H1 (cell line): ENCODE data around the gene GMPPA. TPM values are rescaled to one million over a fixed set of nuclear protein-coding genes. Genes with fewer than 3 reads are reported as not detected.

ENCODE experiments used
- CTCF ChIA-PET: fragments of 300-600 bp; sonication (Branson Sonifier 250); formaldehyde crosslinking; loops from one replicate; lab custom pipeline; 2021; ENCODE audit not compliant: partially characterized antibody; lab: Charles Lee
- POLR2A ChIA-PET: fragments of 300-600 bp; sonication (Branson Sonifier 250); formaldehyde crosslinking; loops from one replicate; lab custom pipeline; 2021; ENCODE audit warnings: inconsistent platforms; ENCODE audit not compliant: partially characterized antibody; lab: Charles Lee
- DNase-seq, 2 experiments: peaks; one replicate each; pipeline versions ENCODE4 v3.0.0 to v3.0.0-alpha.2; 2010 to 2022; ENCODE audit warnings: low spot score in 2 of 2, low read depth in 1 of 2, mixed read lengths in 1 of 2
- FAIRE-seq: peaks from 2 replicates; lab custom pipeline; 2011; peaks lifted over from hg19 to GRCh38; lab: Jason Lieb, UNC
- H2AFZ ChIP-seq: 2 replicates; pipeline ENCODE4 v1.8.1; 2012; ENCODE audit warnings: low read length, inconsistent platforms
- H2AK5ac ChIP-seq: 2 replicates; pipeline ENCODE4 v1.6.1; 2013; ENCODE audit warnings: low read depth, low read length
- H2BK120ac ChIP-seq: replicated peaks from 2 replicates; pipeline ENCODE3; 2013; ENCODE audit warnings: low read depth, low read length, inconsistent platforms
- H2BK12ac ChIP-seq: 2 replicates; pipeline ENCODE4 v1.6.1; 2013; ENCODE audit warnings: low read depth, low read length
- H2BK15ac ChIP-seq: 2 replicates; pipeline ENCODE4 v1.6.1; 2013; ENCODE audit warnings: low read length
- H2BK20ac ChIP-seq: 2 replicates; pipeline ENCODE4 v1.6.1; 2013; ENCODE audit warnings: low read length
- H2BK5ac ChIP-seq: 2 replicates; pipeline ENCODE4 v1.6.1; 2013; ENCODE audit warnings: low read depth, low read length
- H3K14ac ChIP-seq: 2 replicates; pipeline ENCODE4 v1.6.1; 2013; ENCODE audit warnings: inconsistent platforms; ENCODE audit not compliant: insufficient read length
- H3K18ac ChIP-seq: 2 replicates; pipeline ENCODE4 v1.6.1; 2013; ENCODE audit warnings: low read length; ENCODE audit errors: extremely low read depth
- H3K23ac ChIP-seq: 2 replicates; pipeline ENCODE4 v1.6.1; 2013; ENCODE audit warnings: inconsistent platforms; ENCODE audit not compliant: insufficient read length
- H3K23me2 ChIP-seq: 2 replicates; pipeline ENCODE4 v1.6.1; 2013; ENCODE audit warnings: low read depth, low read length
- H3K27ac ChIP-seq: 2 replicates; pipeline ENCODE4 v1.6.1; 2011; ENCODE audit warnings: low read depth, low read length, inconsistent platforms
- H3K27me3 ChIP-seq, 4 experiments: replicated peaks in 1 of 4; 1 replicate in 1 of 4; 2 replicates in 3 of 4; pipeline versions ENCODE4 v1.6.1 to v1.8.1; 2011 to 2013; ENCODE audit warnings: low read length in 3 of 4, mild to moderate bottlenecking in 3 of 4, inconsistent platforms in 2 of 4, mixed read lengths in 2 of 4, moderate library complexity in 1 of 4; ENCODE audit not compliant: control insufficient read depth in 3 of 4, insufficient read depth in 3 of 4; ENCODE audit errors: extremely low read depth in 1 of 4
- H3K36me3 ChIP-seq, 4 experiments: 2 replicates each; pipeline versions ENCODE4 v1.6.1 to v1.8.1; 2011 to 2013; ENCODE audit warnings: mild to moderate bottlenecking in 4 of 4, low read length in 3 of 4, moderate library complexity in 2 of 4, control low read depth in 1 of 4, inconsistent platforms in 1 of 4; ENCODE audit not compliant: insufficient read depth in 4 of 4, control insufficient read depth in 2 of 4
- H3K4ac ChIP-seq: replicated peaks from 2 replicates; pipeline ENCODE3; 2013; ENCODE audit warnings: low read length, low read depth, mixed read lengths, inconsistent platforms; ENCODE audit not compliant: insufficient read length
- H3K4me1 ChIP-seq, 4 experiments: replicated peaks in 1 of 4; 1 replicate in 1 of 4; 2 replicates in 3 of 4; pipeline versions ENCODE4 v1.6.1 to v1.8.1; 2011 to 2013; ENCODE audit warnings: low read length in 3 of 4, inconsistent platforms in 2 of 4, mixed read lengths in 1 of 4; ENCODE audit not compliant: insufficient read depth in 4 of 4, control insufficient read depth in 3 of 4
- H3K4me2 ChIP-seq, 2 experiments: 2 replicates each; pipeline versions ENCODE4 v1.6.1 to v1.8.1; 2011 to 2013; ENCODE audit warnings: low read depth in 2 of 2, low read length in 2 of 2, control low read depth in 1 of 2, inconsistent platforms in 1 of 2, mild to moderate bottlenecking in 1 of 2; ENCODE audit not compliant: insufficient read depth in 1 of 2
- H3K4me3 ChIP-seq, 4 experiments: fragments of 200-600, 300-600 bp in 1 of 4; sonication (generic), shearing (Covaris generic), sonication (Bioruptor Twin) in 1 of 4; 2 replicates each; pipeline versions ENCODE4 v1.5.1 to v1.8.1; 2011 to 2016; ENCODE audit warnings: low read length in 4 of 4, low read depth in 3 of 4, control low read depth in 2 of 4, inconsistent platforms in 2 of 4, mild to moderate bottlenecking in 2 of 4, mixed read lengths in 1 of 4, moderate library complexity in 1 of 4; ENCODE audit not compliant: insufficient read depth in 2 of 4; ENCODE audit errors: extremely low read depth in 1 of 4
- H3K56ac ChIP-seq: replicated peaks from 2 replicates; pipeline ENCODE3; 2013; ENCODE audit warnings: low read depth, mild to moderate bottlenecking, mixed read lengths, low read length, inconsistent platforms; ENCODE audit not compliant: insufficient read length
- H3K79me1 ChIP-seq: 2 replicates; pipeline ENCODE4 v1.6.1; 2013; ENCODE audit warnings: low read depth, low read length, control low read depth
- H3K79me2 ChIP-seq, 2 experiments: 2 replicates each; pipeline versions ENCODE4 v1.6.1 to v1.8.1; 2012 to 2013; ENCODE audit warnings: low read length in 2 of 2, mild to moderate bottlenecking in 2 of 2, inconsistent platforms in 1 of 2; ENCODE audit not compliant: insufficient read depth in 2 of 2, control insufficient read depth in 1 of 2
- H3K9ac ChIP-seq, 4 experiments: replicated peaks in 1 of 4; 1 replicate in 1 of 4; 2 replicates in 3 of 4; pipeline versions ENCODE4 v1.6.1 to v1.8.1; 2011 to 2013; ENCODE audit warnings: low read depth in 3 of 4, low read length in 3 of 4, control low read depth in 2 of 4, mild to moderate bottlenecking in 2 of 4, moderate library complexity in 2 of 4, inconsistent platforms in 1 of 4; ENCODE audit errors: extremely low read depth in 1 of 4
- H3K9me3 ChIP-seq, 2 experiments: 2 replicates each; pipeline versions ENCODE4 v1.6.1 to v1.8.1; 2012 to 2013; ENCODE audit warnings: mild to moderate bottlenecking in 2 of 2, moderate library complexity in 2 of 2, control low read depth in 1 of 2, inconsistent platforms in 1 of 2, low read depth in 1 of 2, low read length in 1 of 2, mixed read lengths in 1 of 2; ENCODE audit not compliant: insufficient read depth in 2 of 2
- H4K20me1 ChIP-seq, 2 experiments: replicated peaks in 1 of 2; 2 replicates each; pipeline versions ENCODE3 to v1.8.1; 2011 to 2013; ENCODE audit warnings: inconsistent platforms in 2 of 2, low read length in 2 of 2, mild to moderate bottlenecking in 1 of 2; ENCODE audit not compliant: insufficient read depth in 2 of 2, control insufficient read depth in 1 of 2
- H4K5ac ChIP-seq: 2 replicates; pipeline ENCODE4 v1.6.1; 2013; ENCODE audit warnings: low read length, low read depth, mixed read lengths, inconsistent platforms; ENCODE audit not compliant: insufficient read length
- H4K8ac ChIP-seq: 2 replicates; pipeline ENCODE4 v1.8.0; 2013; ENCODE audit warnings: mild to moderate bottlenecking, moderate library complexity, low read length, inconsistent platforms; ENCODE audit not compliant: insufficient read depth; ENCODE audit errors: extremely low read depth
- H4K91ac ChIP-seq: replicated peaks from 2 replicates; pipeline ENCODE3; 2013; ENCODE audit warnings: low read length, mixed read lengths, inconsistent platforms; ENCODE audit not compliant: insufficient read length
- ASH2L ChIP-seq: fragments of 200-600, 300-600 bp; sonication (generic); IDR thresholded peaks from one replicate; pipeline ENCODE4 v1.7.1; 2017; ENCODE audit warnings: low read length
- EZH2 ChIP-seq: fragments of 200-600 bp; sonication (generic); IDR thresholded peaks from 2 replicates; pipeline ENCODE4 v1.7.1; 2012; ENCODE audit warnings: low read depth, mild to moderate bottlenecking, moderate library complexity, low read length, inconsistent platforms; ENCODE audit not compliant: severe bottlenecking
- GABPA ChIP-seq: IDR thresholded peaks from 2 replicates; pipeline ENCODE4 v1.6.1; 2011; ENCODE audit warnings: mild to moderate bottlenecking, low read length, moderate library complexity, borderline replicate concordance; ENCODE audit not compliant: insufficient read depth
- GTF2F1 ChIP-seq: IDR thresholded peaks from 2 replicates; pipeline ENCODE4 v1.6.1; 2012; ENCODE audit warnings: low read depth, low read length, improper control_type of control experiment, borderline replicate concordance
- JUN ChIP-seq: IDR thresholded peaks from 2 replicates; pipeline ENCODE4 v1.6.1; 2011; ENCODE audit warnings: low read depth, mild to moderate bottlenecking, improper control_type of control experiment, low read length
- NRF1 ChIP-seq: IDR thresholded peaks from 2 replicates; pipeline ENCODE4 v1.6.1; 2011; ENCODE audit warnings: mild to moderate bottlenecking, low read depth, low read length, improper control_type of control experiment
- RBBP5 ChIP-seq: IDR thresholded peaks from 2 replicates; pipeline ENCODE4 v1.7.1; 2012; ENCODE audit warnings: low read depth, mild to moderate bottlenecking, inconsistent platforms, low read length, moderate library complexity, borderline replicate concordance
- RXRA ChIP-seq: IDR thresholded peaks from 2 replicates; pipeline ENCODE4 v1.6.1; 2011; ENCODE audit warnings: low read depth, mild to moderate bottlenecking, low read length, moderate library complexity; ENCODE audit not compliant: insufficient read depth
- SAP30 ChIP-seq: fragments of 300-600 bp; sonication (generic); IDR thresholded peaks from 2 replicates; pipeline ENCODE4 v1.7.1; 2012; ENCODE audit warnings: low read length, moderate library complexity, mild to moderate bottlenecking, inconsistent platforms; ENCODE audit not compliant: insufficient read depth, insufficient replicate concordance
- SIN3A ChIP-seq, 2 experiments: IDR thresholded peaks in 1 of 2; conservative IDR thresholded peaks in 1 of 2; 2 replicates each; pipeline ENCODE4 v1.6.1; 2011 to 2012; ENCODE audit warnings: low read length in 2 of 2, improper control_type of control experiment in 1 of 2, low read depth in 1 of 2, mild to moderate bottlenecking in 1 of 2
- WGBS, 2 experiments: shearing (Covaris generic) in 1 of 2; methylation state at CpG; one replicate each; pipeline versions ENCODE4 v1.1.6 to v1.1.7; 2013 to 2015; ENCODE audit warnings: low lambda C conversion rate in 2 of 2, mixed read lengths in 2 of 2, inconsistent platforms in 1 of 2, low coverage in 1 of 2, missing lambda C conversion rate in 1 of 2; ENCODE audit not compliant: insufficient replicate concordance in 2 of 2, insufficient coverage in 1 of 2, insufficient read length in 1 of 2; ENCODE audit errors: extremely low coverage in 1 of 2, missing lambda C conversion rate in 1 of 2; 5-methylcytosine and 5-hydroxymethylcytosine counted together
- polyA plus RNA-seq, 7 experiments: library from polyadenylated mRNA; depleted of rRNA in 3 of 7; stranded (reverse) in 5 of 7; unstranded in 2 of 7; fragments of >200 nt in 5 of 7; fragments of 200-250 nt in 2 of 7; gene quantifications; 1 replicate in 5 of 7; 2 replicates in 1 of 7; 4 replicates in 1 of 7; pipeline versions ENCODE4 v1.2.1 to v1.2.3, GENCODE V29; 2011 to 2013; ENCODE audit warnings: missing spikeins in 2 of 7, mixed read lengths in 2 of 7
- total RNA-seq: library from RNA; stranded (reverse); fragmentation: NEBNext Ultra II Directional; extraction: Animal tissue kit (Norgen Biotek cat#: 25700); gene quantifications from 2 replicates; pipeline ENCODE4 v1.2.1, GENCODE V29; 2021

GMPPA gene
- total and polyA plus RNA-seq, 2 of the 8 experiments (the other 6 are each of a cell fraction or from before 2014, with no cell fraction given) = 34.3 to 98.8 TPM

DNA sequence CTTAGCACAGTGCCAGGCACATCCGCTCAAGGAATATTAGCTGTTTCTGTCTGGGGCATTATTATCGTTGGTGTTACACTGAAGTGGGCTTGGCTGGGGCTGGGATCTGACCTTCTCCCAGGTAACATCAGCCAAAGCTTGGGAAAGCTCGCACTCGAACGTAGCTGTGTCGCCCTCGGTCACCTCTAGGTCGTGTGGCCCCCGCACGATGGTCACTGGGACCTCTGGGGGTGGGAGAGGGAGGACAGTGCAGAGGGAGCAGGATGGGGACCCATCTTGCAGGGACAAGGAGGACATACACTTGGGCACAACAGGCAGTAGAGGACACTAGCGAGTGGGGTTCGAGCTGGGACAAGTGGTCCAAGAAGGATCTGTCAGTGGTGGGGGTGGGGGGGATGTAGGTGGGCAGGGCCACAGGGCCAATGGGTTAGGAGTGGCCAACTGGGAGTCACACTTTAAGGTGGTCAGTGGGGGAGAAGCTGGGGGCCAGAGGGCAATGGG is 54.8 kb downstream of the GMPPA start:
- H4K8ac ChIP-seq = no peak overlapping the region
- no peak overlapping the region for H3K56ac ChIP-seq
- H3K79me1 ChIP-seq = peaks cover 2% of the 10 kb centered on the region; the same call in 1 of the 2 replicates
- H3K23me2 ChIP-seq = peaks cover 17% of the 10 kb centered on the region; the same call in 1 of the 2 replicates
- H3K4me3 ChIP-seq = peak overlapping the region; percentile 58 to 77 (median 68); a peak in 5 of 8 replicates
- no peak overlapping the region for H3K27ac ChIP-seq
- peaks cover 0 to 13% (median 0%) of the 10 kb centered on the region in 4 experiments; a peak in 3 of 8 replicates for H3K36me3 ChIP-seq
- no peak overlapping the region for H3K4ac ChIP-seq
- H2AK5ac ChIP-seq = no peak overlapping the region
- no peaks in the 10 kb centered on the region for H3K79me2 ChIP-seq
- H4K91ac ChIP-seq = no peak overlapping the region
- H2BK5ac ChIP-seq = no peak overlapping the region
- peaks cover 0 to 15% (median 13%) of the 10 kb centered on the region in 4 experiments; a peak in 6 of 7 replicates for H3K27me3 ChIP-seq
- no peak overlapping the region for H3K9ac ChIP-seq
- no peak overlapping the region for H3K23ac ChIP-seq
- ChIA-PET POLR2A (interaction anchor here (0.6 to 17.5 kb wide), 9 partner anchors 8 to 134 kb away, joined by 3 to 293 read pairs (median 4); partner anchors contain the start of genes CHPF, INHA, OBSL1 and STK11IP), CTCF (interaction anchor here (0.6 to 19.7 kb wide), 8 partner anchors 6 to 174 kb away, joined by 3 to 293 read pairs (median 4); partner anchors contain the start of genes CHPF, STK11IP and TMEM198)
- DNase-seq (no peak), FAIRE-seq (no peak)
- peaks cover 0 to 7% of the 10 kb centered on the region in 2 experiments for H4K20me1 ChIP-seq
- no peak overlapping the region for H2BK120ac ChIP-seq
- no peak overlapping the region for H3K14ac ChIP-seq
- H2BK20ac ChIP-seq = no peak overlapping the region; the same call in 1 of the 2 replicates
- 75% methylated on average over 12 of the region's 12 CpGs; no CpG with 5 or more reads in 1 of the 2 experiments for whole genome bisulfite sequencing, 2 experiments
- peaks cover 0 to 15% (median 8%) of the 10 kb centered on the region in 4 experiments; a peak in 6 of 7 replicates for H3K4me1 ChIP-seq
- no peak overlapping the region for H3K18ac ChIP-seq
- peak overlapping the region; percentile 68; the same call in 1 of the 2 replicates for H2BK12ac ChIP-seq
- H2AFZ ChIP-seq = no peak overlapping the region
- peak overlapping the region; percentile 72; the same call in 1 of the 2 replicates for H2BK15ac ChIP-seq
- no peaks in the 10 kb centered on the region for H3K9me3 ChIP-seq
- H3K4me2 ChIP-seq = peak overlapping the region; percentile 90 to 95; a peak in 3 of 4 replicates
- H4K5ac ChIP-seq = no peak overlapping the region
- TF ChIP-seq RXRA = no peak
- no peak for TF ChIP-seq GTF2F1
- TF ChIP-seq NRF1 = no peak
- TF ChIP-seq ASH2L = no peak
- TF ChIP-seq SAP30 = no peak
- TF ChIP-seq RBBP5 = no peak
- no peak for TF ChIP-seq JUN
- no peak for TF ChIP-seq EZH2
- TF ChIP-seq SIN3A (conservative IDR thresholded peaks at IDR 0.05 in 1 of 2, IDR thresholded peaks at IDR 0.05 in 1 of 2; ENCODE audit: low read depth in 1 of 2, low read length in 2 of 2) = no peak
- no peak for TF ChIP-seq GABPA
